Epidermal melanocyte (primary cell): ENCODE data around the gene C3orf20.

ENCODE experiments used
- DNase-seq: peaks from one replicate; pipeline ENCODE4 v3.0.0; 2011; ENCODE audit warnings: low spot score; ENCODE audit not compliant: insufficient read length

The C3orf20 gene

GRCh38 chr3:14772533-14773138 is 97.7 kb downstream of the C3orf20 start:
- no peak for DNase-seq

DNA sequence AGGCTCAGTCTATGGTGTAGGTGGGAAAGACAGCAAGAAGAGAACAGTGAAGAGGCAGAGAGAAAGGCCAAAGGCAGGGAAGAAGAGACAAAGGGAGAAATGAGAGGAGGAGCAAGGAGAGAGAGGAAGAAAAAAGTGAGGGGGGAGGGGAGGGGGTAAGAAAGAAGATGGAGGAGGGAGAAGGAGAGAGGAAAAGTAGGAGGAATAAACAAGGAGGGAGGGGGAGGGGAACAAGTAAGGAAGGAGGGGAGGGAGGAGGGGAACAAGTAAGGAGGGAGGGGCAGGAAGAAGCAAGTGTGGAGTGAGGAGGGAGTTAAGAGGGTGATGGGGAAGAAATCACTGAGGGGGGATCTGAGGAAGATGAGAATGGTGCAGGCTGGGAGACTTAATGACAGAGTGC is 98.3 kb downstream of the C3orf20 start:
- no peak for DNase-seq

GRCh38 chr3:14773691-14774128 is 98.8 kb downstream of the C3orf20 start:
- no peak for DNase-seq

GRCh38 chr3:14774431-14774830 is 99.5 kb downstream of the C3orf20 start:
- no peak for DNase-seq

- DNase-seq, result no peak
Measured at GRCh38 chr3:14775011-14775410, 100.1 kb downstream of the C3orf20 start.

- DNase-seq, result no peak
Measured at GRCh38 chr3:14775563-14775962, 100.6 kb downstream of the C3orf20 start.

DNA sequence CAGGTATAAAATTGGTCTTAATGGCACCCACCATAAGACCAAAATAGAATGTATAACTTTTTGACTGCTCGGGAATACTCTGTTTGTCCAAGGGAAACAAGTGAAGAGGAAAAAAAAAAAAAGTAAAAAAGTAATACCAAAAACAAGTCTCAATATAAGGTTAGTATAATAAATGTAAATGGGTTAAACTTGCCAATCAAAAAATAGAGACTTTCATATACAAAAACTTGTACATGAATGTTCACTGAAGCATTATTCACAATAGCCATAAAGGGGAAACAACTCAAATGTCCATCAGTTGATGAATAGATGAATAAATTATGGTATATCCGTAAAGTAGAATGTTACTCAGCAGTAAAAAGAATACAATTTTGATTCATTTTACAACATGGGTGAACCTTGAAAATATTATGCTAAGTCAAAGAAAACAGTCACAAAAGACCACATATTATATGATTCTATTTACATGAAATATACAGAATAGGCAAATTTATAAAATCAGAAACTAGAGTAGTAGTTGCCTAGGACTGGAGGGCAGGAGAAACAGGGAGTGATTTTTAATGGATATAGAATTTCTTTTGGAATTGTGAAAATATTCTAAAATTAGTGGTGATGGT is 104.2 kb downstream of the C3orf20 start:
- DNase-seq, result no peak

DNA sequence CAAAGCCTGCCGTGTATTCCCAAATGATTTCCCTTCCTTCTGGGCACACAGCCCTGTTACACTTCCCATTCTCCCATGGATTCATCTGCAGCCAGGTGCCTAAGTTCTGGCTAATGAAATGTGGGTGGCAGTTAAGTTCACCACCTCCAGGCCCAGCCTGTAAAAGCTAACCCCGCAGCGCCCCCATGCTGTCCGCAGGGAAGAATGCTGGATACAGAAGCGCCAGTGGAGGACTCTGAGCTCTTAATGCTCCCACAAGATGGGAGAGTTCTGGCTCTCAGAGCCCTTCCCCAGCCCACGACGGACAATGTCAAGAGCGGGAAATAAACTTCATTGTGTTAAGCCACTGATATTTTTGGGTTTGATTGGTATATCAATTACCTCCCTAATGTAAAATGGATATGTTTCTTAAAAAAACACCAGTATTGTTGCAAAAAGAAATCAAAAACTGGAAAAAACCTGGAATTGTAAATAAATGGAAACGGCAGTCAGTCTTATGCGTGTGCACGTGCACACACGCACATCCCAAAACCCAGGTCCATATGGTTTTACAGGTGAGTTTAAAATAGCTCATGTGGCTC is 106.1 kb downstream of the C3orf20 start:
- DNase-seq, result no peak

DNA sequence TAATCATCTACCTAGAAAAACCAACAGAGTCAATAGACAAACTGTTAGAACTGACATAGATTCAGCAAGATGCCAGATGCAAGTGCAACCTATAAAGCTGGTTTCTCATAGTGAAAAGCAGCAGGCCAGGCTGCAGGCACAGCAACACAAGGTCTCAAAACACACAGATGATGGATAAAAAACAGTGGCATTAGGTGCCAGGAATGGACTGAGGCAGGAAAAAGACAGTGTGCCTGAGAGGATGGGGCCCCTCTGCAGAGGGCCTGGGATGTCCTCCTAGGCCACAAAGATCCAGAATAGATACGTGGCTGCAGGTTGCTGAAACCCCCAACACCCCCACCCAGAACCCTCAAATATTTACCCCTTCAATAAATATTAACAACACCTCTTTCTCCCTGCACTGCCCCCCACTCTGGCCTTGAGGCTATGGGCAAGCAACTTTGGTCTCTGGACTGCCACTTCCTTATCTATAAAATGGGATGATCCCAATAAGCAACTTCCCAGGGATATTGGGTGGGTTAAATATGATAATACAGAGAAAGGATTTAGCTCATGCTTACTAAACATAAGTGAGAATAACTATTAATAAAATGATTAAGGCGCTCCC is 108.6 kb downstream of the C3orf20 start:
- DNase-seq, result no peak

DNA sequence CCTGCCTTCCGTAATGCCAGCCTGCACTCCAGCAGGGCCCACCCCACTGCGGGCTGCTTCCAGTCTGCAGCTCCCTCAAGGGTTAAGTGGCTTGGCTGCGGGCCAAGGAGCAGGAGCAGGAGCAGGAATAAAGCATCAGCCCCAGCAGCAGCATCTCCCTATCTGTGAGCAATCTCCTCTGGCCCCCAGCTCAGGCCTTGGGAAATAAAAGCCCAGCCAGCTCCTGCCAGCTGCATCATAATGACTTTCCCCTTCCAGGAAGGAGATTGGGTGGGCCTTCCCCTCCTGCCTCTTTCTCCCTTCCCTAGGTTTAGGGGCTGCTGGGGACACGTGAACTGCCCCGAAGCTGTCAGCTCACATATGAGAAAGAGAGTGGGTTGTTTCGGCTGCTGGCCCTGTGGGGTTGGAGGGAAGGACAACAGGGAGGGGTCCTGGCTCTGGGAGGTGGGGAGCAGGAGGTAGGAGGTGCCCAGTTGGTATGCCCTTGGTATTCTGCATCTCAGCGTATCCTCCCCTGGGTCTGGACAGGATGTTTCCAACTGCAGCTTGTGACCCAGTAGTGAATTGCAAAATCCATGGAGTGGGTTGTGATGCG is 109.2 kb downstream of the C3orf20 start:
- DNase-seq, result no peak

- DNase-seq, result no peak
Measured at GRCh38 chr3:14785207-14786155, 110.5 kb downstream of the C3orf20 start.

- DNase-seq, result no peak
Measured at GRCh38 chr3:14786369-14786768, 111.4 kb downstream of the C3orf20 start.

GRCh38 chr3:14787630-14788029 is 112.7 kb downstream of the C3orf20 start:
- no peak for DNase-seq

DNA sequence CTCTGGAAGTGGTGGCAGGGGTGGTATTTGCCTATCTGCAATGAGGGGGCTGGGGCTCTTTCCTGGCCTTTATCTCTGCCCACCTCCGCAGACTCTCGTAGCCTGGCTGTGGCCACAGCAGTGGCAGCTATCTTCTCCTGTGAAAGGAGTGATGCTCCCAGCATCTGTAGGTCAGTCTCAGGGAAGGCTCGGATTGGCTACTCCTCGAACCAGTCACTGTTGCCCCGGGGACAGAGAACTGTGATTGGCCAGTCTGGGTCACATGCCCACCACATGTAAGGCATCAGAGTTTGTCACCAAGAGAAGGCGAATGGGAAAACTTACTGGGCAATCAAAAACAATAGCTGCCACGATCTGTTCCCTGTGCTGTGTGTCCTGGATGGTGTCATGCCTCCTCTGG is 113.7 kb downstream of the C3orf20 start:
- no peak for DNase-seq

DNA sequence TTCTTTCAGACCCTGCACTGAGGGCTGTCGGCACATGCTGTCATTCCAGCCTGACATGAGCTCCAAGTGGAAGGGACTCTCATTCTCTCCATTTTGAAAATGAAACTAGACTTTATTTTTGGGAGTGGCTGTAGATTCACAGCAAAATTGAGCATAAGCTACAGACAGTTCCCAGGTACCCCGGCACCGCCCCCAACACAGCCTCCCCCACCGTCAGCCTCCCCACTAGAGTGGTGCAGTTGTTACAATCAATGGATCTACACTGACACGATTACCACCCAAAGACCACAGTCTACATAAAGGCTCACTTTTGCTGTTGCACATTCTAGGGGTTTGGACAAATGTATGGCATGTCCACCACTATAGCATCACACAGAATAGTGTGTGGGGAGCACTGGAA is 114.3 kb downstream of the C3orf20 start:
- no peak for DNase-seq

- no peak for DNase-seq
Measured at GRCh38 chr3:14789640-14790285, 114.8 kb downstream of the C3orf20 start.

DNA sequence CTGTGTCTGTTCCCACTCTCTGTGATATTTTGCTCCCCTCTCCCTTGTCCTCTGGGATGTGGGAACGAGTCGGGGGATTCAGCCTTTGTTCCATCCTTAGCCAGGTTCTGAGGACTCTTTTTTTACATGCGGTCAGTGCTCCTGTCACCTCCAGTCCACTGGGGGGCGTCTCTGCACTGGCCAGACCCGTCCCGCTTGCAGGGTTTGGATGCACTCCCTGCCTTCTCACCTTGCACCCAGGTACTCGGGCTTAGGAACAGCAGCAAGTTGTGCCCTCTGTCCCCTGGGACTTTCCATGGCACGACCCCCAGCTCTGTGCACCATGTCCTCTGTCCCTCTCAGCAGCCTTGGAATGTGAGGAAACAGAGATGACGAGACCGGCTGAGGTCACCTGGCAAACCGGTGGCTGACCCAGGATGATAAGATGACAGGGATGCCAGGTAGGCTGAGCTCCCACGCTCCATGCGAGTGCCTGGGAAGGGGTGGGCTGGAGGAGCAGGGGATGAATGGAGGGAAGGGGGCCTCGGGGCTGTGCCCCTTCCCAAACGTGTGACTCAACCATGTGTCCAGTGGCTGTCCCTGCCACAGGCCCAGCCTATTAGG is 116.5 kb downstream of the C3orf20 start:
- DNase-seq, result no peak

DNA sequence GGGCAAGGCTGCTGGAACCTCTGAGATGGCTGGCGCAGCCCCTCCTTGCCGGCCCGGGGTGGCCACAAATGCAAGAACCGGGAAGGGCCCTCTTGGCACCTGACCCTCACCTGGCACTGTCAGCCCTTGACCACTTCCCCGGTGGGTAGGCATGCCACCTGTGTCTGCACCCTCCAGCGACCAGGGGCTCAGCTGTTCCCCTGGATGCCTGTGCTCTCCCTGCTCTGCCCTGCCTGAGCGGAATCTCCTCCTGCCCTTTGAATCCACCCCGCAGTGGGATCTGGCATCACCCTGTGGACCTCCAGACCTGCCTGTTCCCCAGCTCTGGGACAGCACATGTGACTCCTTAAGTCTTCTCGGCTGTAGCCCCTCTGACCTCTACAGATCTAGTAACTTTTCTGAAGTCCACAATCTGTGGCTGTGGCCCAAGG is 117.8 kb downstream of the C3orf20 start:
- DNase-seq, result no peak

DNA sequence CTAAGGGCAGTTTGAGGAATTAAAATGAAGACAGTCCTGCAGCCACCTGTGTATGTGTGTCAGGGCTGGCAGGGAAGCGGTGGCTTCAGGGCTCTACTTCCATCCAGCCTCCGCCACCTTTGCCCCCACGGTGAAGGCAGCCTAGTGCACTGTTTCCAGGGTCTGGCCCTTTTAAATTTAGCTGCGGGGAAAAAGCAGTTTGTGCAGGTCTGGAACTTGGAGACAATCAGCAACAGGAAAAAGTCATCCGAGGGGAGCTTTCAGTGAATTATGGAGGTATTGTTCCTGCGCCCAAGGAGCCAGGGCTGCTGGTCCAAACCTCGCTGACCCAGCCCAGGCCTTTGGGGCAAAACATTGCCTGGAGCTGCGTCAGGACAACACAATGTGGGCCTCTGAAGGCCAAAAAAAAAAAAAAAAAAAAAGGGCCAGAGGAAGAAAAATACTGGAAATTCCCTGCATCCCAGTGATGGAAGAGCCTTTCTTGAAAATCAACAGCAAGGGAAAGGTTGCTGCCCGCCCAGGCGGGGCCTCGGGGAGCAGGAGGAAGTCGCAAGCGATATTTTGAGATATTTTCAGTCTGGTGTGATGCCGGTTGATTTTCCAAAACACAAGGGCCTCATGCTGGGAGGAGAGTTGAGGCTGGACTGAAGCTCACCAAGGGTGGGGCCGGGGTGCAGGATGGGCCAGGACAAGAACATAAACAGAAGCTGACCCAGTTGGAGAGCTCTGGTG is 118.4 kb downstream of the C3orf20 start:
- DNase-seq, result no peak

- DNase-seq, result no peak
Measured at GRCh38 chr3:14793858-14794234, 118.9 kb downstream of the C3orf20 start.
